GM19240 (cell line): ENCODE measurements around the gene EFR3B.
"Not testable (repeated sequence)": the region's sequence is repeated elsewhere in the genome, so short reads cannot be mapped to it uniquely, and the experiment has no call there.

Experiments
- DNase-seq: peaks from one replicate; pipeline ENCODE4 v3.0.0; 2011; ENCODE audit warnings: low spot score; ENCODE audit not compliant: insufficient read length

Gene EFR3B

GRCh38 chr2:25072606-25073005 lies 30.7 kb downstream of the EFR3B start:
- DNase-seq = no peak

- DNase-seq = no peak
Observed at GRCh38 chr2:25073025-25073424, 31.1 kb downstream of the EFR3B start.

- DNase-seq = no peak
Observed at GRCh38 chr2:25073914-25074313, 32.0 kb downstream of the EFR3B start.

- DNase-seq = no peak
Observed at GRCh38 chr2:25074826-25075225, 33.0 kb downstream of the EFR3B start.

GRCh38 chr2:25076749-25077148 lies 34.9 kb downstream of the EFR3B start:
- no peak for DNase-seq

GRCh38 chr2:25077789-25078169 lies 35.9 kb downstream of the EFR3B start:
- DNase-seq = no peak

GRCh38 chr2:25078170-25079049 lies 36.5 kb downstream of the EFR3B start:
- no peak for DNase-seq

- no peak for DNase-seq
Observed at GRCh38 chr2:25079050-25079635, 37.3 kb downstream of the EFR3B start.

GRCh38 chr2:25081237-25081790 lies 39.4 kb downstream of the EFR3B start:
- no peak for DNase-seq

- DNase-seq = no peak
Observed at GRCh38 chr2:25082002-25082622, 40.2 kb downstream of the EFR3B start.

- DNase-seq = no peak
Observed at GRCh38 chr2:25085761-25086560, 44.1 kb downstream of the EFR3B start.

- DNase-seq = no peak
Observed at GRCh38 chr2:25088817-25089516, 47.1 kb downstream of the EFR3B start.

GRCh38 chr2:25089605-25090315 lies 47.9 kb downstream of the EFR3B start:
- DNase-seq = no peak

- DNase-seq = no peak
Observed at GRCh38 chr2:25090801-25091200, 48.9 kb downstream of the EFR3B start.

- DNase-seq = no peak
Observed at GRCh38 chr2:25091265-25091664, 49.4 kb downstream of the EFR3B start.

- DNase-seq = no peak
Observed at GRCh38 chr2:25098056-25098455, 56.2 kb downstream of the EFR3B start.

GRCh38 chr2:25098670-25099486 lies 57.0 kb downstream of the EFR3B start:
- DNase-seq = no peak

GRCh38 chr2:25102352-25102751 lies 60.5 kb downstream of the EFR3B start:
- DNase-seq = not testable (repeated sequence)

- DNase-seq = no peak
Observed at GRCh38 chr2:25103287-25103871, 61.5 kb downstream of the EFR3B start.
